A673 (cell line): ENCODE data around the gene NAALADL2. TPM values are rescaled to one million over a fixed set of nuclear protein-coding genes. Genes with fewer than 3 reads are reported as not detected.

Experiments used
- BruUV-seq: library from RNA; stranded (reverse); fragments of 400-500 nt; replicated peaks from 2 replicates; lab custom pipeline; 2021; lab: Mats Ljungman, UMichigan
- CTCF ChIA-PET: fragments of 300-600 bp; sonication (Branson Sonifier 250); formaldehyde crosslinking; loops from one replicate; lab custom pipeline; 2022; ENCODE audit warnings: antibody characterized with exemption; lab: Charles Lee
- POLR2A ChIA-PET: fragments of 300-600 bp; sonication (Branson Sonifier 250); formaldehyde crosslinking; loops from one replicate; lab custom pipeline; 2022; ENCODE audit warnings: antibody characterized with exemption; ENCODE audit not compliant: low non-redundant PET; lab: Charles Lee
- DNase-seq: peaks from one replicate; pipeline ENCODE4 v3.0.0-alpha.2; 2015; ENCODE audit warnings: low spot score
- H3K27ac ChIP-seq: fragments of 200-600 bp; sonication (generic); 2 replicates; pipeline ENCODE4 v1.5.1; 2016; ENCODE audit warnings: mixed run types, low read depth, mild to moderate bottlenecking, mixed read lengths, antibody characterized with exemption, low read length; ENCODE audit not compliant: poor library complexity, severe bottlenecking
- H3K27me3 ChIP-seq: fragments of 200-600 bp; sonication (generic); replicated peaks from 2 replicates; pipeline ENCODE4 v1.6.1; 2017; ENCODE audit warnings: mixed run types, low read depth, mild to moderate bottlenecking, mixed read lengths, antibody characterized with exemption, low read length; ENCODE audit not compliant: insufficient read depth, poor library complexity
- H3K36me3 ChIP-seq: fragments of 200-600 bp; sonication (generic); 2 replicates; pipeline ENCODE4 v1.6.1; 2016; ENCODE audit warnings: mixed run types, mild to moderate bottlenecking, mixed read lengths, antibody characterized with exemption, low read length; ENCODE audit not compliant: insufficient read depth, poor library complexity, severe bottlenecking
- H3K4me1 ChIP-seq: fragments of 200-600 bp; sonication (generic); 2 replicates; pipeline ENCODE4 v1.6.1; 2017; ENCODE audit warnings: mixed run types, mild to moderate bottlenecking, mixed read lengths, antibody characterized with exemption, low read length; ENCODE audit not compliant: insufficient read depth, poor library complexity, severe bottlenecking
- H3K4me3 ChIP-seq: fragments of 200-600 bp; sonication (generic); 2 replicates; pipeline ENCODE4 v1.5.1; 2016; ENCODE audit warnings: low read depth, mixed run types, mild to moderate bottlenecking, mixed read lengths, low read length; ENCODE audit not compliant: poor library complexity, severe bottlenecking
- H3K9me3 ChIP-seq: fragments of 200-600 bp; sonication (generic); 2 replicates; pipeline ENCODE4 v1.6.1; 2016; ENCODE audit warnings: mixed run types, low read depth, mild to moderate bottlenecking, mixed read lengths, antibody characterized with exemption, low read length; ENCODE audit not compliant: poor library complexity, severe bottlenecking
- CTCF ChIP-seq: fragments of 300-800, 200-600 bp; sonication (generic); conservative IDR thresholded peaks from 2 replicates; pipeline ENCODE4 v1.5.1; 2017; ENCODE audit warnings: low read depth, mild to moderate bottlenecking, antibody characterized with exemption, low read length, moderate library complexity, mixed read lengths
- EZH2 ChIP-seq: fragments of 200-600 bp; sonication (generic); IDR thresholded peaks from 2 replicates; pipeline ENCODE4 v1.6.1; 2017; ENCODE audit warnings: borderline replicate concordance, low read depth, mild to moderate bottlenecking, mixed read lengths, antibody characterized with exemption, low read length; ENCODE audit not compliant: poor library complexity, severe bottlenecking
- intact Hi-C: fragments of 100-400 bp; cut with micrococcal nuclease; formaldehyde crosslinking; loops from one replicate; pipeline ENCODE4 v1.10.0; 2022; ENCODE audit not compliant: unreplicated experiment
- total RNA-seq: library from RNA; stranded (reverse); gene quantifications from 2 replicates; pipeline ENCODE4 v1.2.3, GENCODE V29; 2021

Gene NAALADL2
- total RNA-seq, 1 experiment from 2014 or later, result 0.64 TPM

DNA sequence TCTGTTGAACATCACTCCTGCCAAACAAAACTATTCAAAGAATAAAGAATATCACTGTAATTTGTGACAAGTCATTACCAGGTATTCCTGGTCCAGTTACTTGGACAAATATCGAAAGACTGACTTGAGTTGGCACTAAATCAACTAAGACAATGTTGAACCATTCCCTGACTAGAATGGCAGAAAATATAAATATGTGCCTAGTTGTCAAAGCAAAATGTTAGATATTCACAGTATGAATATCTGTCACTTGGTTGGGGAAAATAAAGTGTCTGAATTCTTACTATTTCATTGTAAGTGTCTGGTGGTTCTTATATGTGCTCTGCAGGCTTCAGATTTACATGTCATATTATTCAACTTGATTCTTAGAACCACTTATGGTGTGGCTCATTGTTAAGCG, 470.2 kb downstream of the NAALADL2 start:
- DNase-seq, result no peak
- H3K4me1 ChIP-seq, result no peaks in the 10 kb centered on the region
- POLR2A ChIA-PET, result no interaction called here
- no TSS peak for BruUV-seq
- H3K27me3 ChIP-seq, result no peaks in the 10 kb centered on the region
- no peaks in the 10 kb centered on the region for H3K36me3 ChIP-seq
- H3K27ac ChIP-seq, result no peak overlapping the region
- no peak overlapping the region for H3K4me3 ChIP-seq
- H3K9me3 ChIP-seq, result no peaks in the 10 kb centered on the region
- intact Hi-C loops, result no loop called here
- TF ChIP-seq EZH2 (no peak), CTCF (no peak)
- CTCF ChIA-PET, result no interaction called here

GRCh38 chr3:175335229-175335628, 476.1 kb downstream of the NAALADL2 start:
- no peak for DNase-seq
- Histone ChIP-seq H3K4me1 (no peaks in the 10 kb centered on the region), H3K4me3 (no peak overlapping the region), H3K27me3 (no peaks in the 10 kb centered on the region), H3K27ac (no peak overlapping the region), H3K36me3 (no peaks in the 10 kb centered on the region), H3K9me3 (no peaks in the 10 kb centered on the region)
- POLR2A ChIA-PET, result no interaction called here
- intact Hi-C loops, result no loop called here
- no TSS peak for BruUV-seq
- CTCF ChIA-PET, result no interaction called here
- TF ChIP-seq CTCF (no peak), EZH2 (no peak)

- intact Hi-C loops, result no loop called here
- ChIA-PET POLR2A (no interaction called here), CTCF (no interaction called here)
- BruUV-seq, result no TSS peak
- Histone ChIP-seq H3K4me1 (no peaks in the 10 kb centered on the region), H3K27me3 (no peaks in the 10 kb centered on the region), H3K4me3 (no peak overlapping the region), H3K9me3 (no peaks in the 10 kb centered on the region), H3K36me3 (no peaks in the 10 kb centered on the region), H3K27ac (no peak overlapping the region)
- TF ChIP-seq EZH2 (no peak), CTCF (no peak)
- DNase-seq, result no peak
These were observed 477.4 kb downstream of the NAALADL2 start for GRCh38 chr3:175336406-175337133.
